IPS-NIHi7 (cell line): ENCODE results near the gene DLG2.

Experiments used
- DNase-seq: peaks from one replicate; pipeline ENCODE4 v3.0.0; 2012; ENCODE audit warnings: mixed read lengths; ENCODE audit errors: extremely low spot score

Gene DLG2

GRCh38 chr11:83681906-83682610, 1945.1 kb downstream of the DLG2 start:
- DNase-seq: no peak

GRCh38 chr11:83681031-83681781, 1945.9 kb downstream of the DLG2 start:
- DNase-seq: no peak

GRCh38 chr11:83680321-83680720, 1946.8 kb downstream of the DLG2 start:
- no peak for DNase-seq

GRCh38 chr11:83678831-83679584, 1948.1 kb downstream of the DLG2 start:
- DNase-seq: no peak

- no peak for DNase-seq
Measured at GRCh38 chr11:83677730-83678129, 1949.4 kb downstream of the DLG2 start.

- no peak for DNase-seq
Measured at GRCh38 chr11:83676056-83676601, 1951.0 kb downstream of the DLG2 start.

GRCh38 chr11:83674102-83674896, 1952.8 kb downstream of the DLG2 start:
- DNase-seq: no peak

GRCh38 chr11:83671289-83671688, 1955.9 kb downstream of the DLG2 start:
- DNase-seq: no peak

- DNase-seq: no peak
Measured at GRCh38 chr11:83666149-83666548, 1961.0 kb downstream of the DLG2 start.

- no peak for DNase-seq
Measured at GRCh38 chr11:83663988-83664387, 1963.2 kb downstream of the DLG2 start.

GRCh38 chr11:83663446-83663845, 1963.7 kb downstream of the DLG2 start:
- no peak for DNase-seq

- DNase-seq: no peak
Measured at GRCh38 chr11:83662494-83662893, 1964.7 kb downstream of the DLG2 start.

GRCh38 chr11:83661491-83662350, 1965.4 kb downstream of the DLG2 start:
- DNase-seq: no peak

- no peak for DNase-seq
Measured at GRCh38 chr11:83659466-83659865, 1967.7 kb downstream of the DLG2 start.

GRCh38 chr11:83656796-83657330, 1970.3 kb downstream of the DLG2 start:
- no peak for DNase-seq

GRCh38 chr11:83655976-83656375, 1971.2 kb downstream of the DLG2 start:
- DNase-seq: no peak

GRCh38 chr11:83649528-83649855, 1977.7 kb downstream of the DLG2 start:
- DNase-seq: no peak

- no peak for DNase-seq
Measured at GRCh38 chr11:83648610-83649527, 1978.3 kb downstream of the DLG2 start.

GRCh38 chr11:83645561-83645960, 1981.6 kb downstream of the DLG2 start:
- DNase-seq: no peak
